Activated naive CD8-positive, alpha-beta T cell treated with anti-CD3 and anti-CD28 coated beads, Interleukin-2, amount 50 U/mL, for 24 hours (primary cell): ENCODE measurements around the gene TMEM101.
"Not testable (repeated sequence)": the region's sequence is repeated elsewhere in the genome, so short reads cannot be mapped to it uniquely, and the experiment has no call there.

ENCODE experiments used
- ATAC-seq: fragments of 150-1000 bp; cut with Tn5 transposase; one replicate; pipeline ENCODE4 v1.10.0; 2021
- DNase-seq: peaks from one replicate; pipeline ENCODE4 v3.0.0; 2021
- H3K27ac Mint-ChIP-seq: one replicate; pipeline ENCODE4 v1.8.0; 2021; ENCODE audit warnings: mild to moderate bottlenecking, mixed read lengths
- H3K27me3 Mint-ChIP-seq: one replicate; pipeline ENCODE4 v1.8.0; 2021; ENCODE audit warnings: mixed read lengths
- H3K36me3 Mint-ChIP-seq: one replicate; pipeline ENCODE4 v1.8.0; 2021; ENCODE audit warnings: low read depth, mixed read lengths
- H3K4me1 Mint-ChIP-seq: one replicate; pipeline ENCODE4 v1.8.0; 2021; ENCODE audit warnings: mixed read lengths
- H3K4me3 Mint-ChIP-seq: one replicate; pipeline ENCODE4 v1.8.0; 2021; ENCODE audit warnings: mild to moderate bottlenecking, moderate library complexity, mixed read lengths
- H3K9me3 Mint-ChIP-seq: one replicate; pipeline ENCODE4 v1.8.0; 2021; ENCODE audit warnings: mixed read lengths

The TMEM101 gene

GRCh38 chr17:43961292-43961691, 53.5 kb downstream of the TMEM101 start:
- ATAC-seq, H3K9me3 Mint-ChIP-seq, H3K4me3 Mint-ChIP-seq, H3K4me1 Mint-ChIP-seq, H3K27ac Mint-ChIP-seq, H3K36me3 Mint-ChIP-seq, DNase-seq: not testable (repeated sequence)
- H3K27me3 Mint-ChIP-seq: peaks cover 21% of the 10 kb centered on the region
